H1 (cell line): Measurements from ENCODE around the gene NCOA1. TPM values are rescaled to one million over a fixed set of nuclear protein-coding genes. Genes with fewer than 3 reads are reported as not detected.

Experiments used
- CTCF ChIA-PET: fragments of 300-600 bp; sonication (Branson Sonifier 250); formaldehyde crosslinking; loops from one replicate; lab custom pipeline; 2021; ENCODE audit not compliant: partially characterized antibody; lab: Charles Lee
- POLR2A ChIA-PET: fragments of 300-600 bp; sonication (Branson Sonifier 250); formaldehyde crosslinking; loops from one replicate; lab custom pipeline; 2021; ENCODE audit warnings: inconsistent platforms; ENCODE audit not compliant: partially characterized antibody; lab: Charles Lee
- DNase-seq, 2 experiments: peaks; one replicate each; pipeline versions ENCODE4 v3.0.0 to v3.0.0-alpha.2; 2010 to 2022; ENCODE audit warnings: low spot score in 2 of 2, low read depth in 1 of 2, mixed read lengths in 1 of 2
- FAIRE-seq: peaks from 2 replicates; lab custom pipeline; 2011; peaks lifted over from hg19 to GRCh38; lab: Jason Lieb, UNC
- H2AFZ ChIP-seq: 2 replicates; pipeline ENCODE4 v1.8.1; 2012; ENCODE audit warnings: low read length, inconsistent platforms
- H2AK5ac ChIP-seq: 2 replicates; pipeline ENCODE4 v1.6.1; 2013; ENCODE audit warnings: low read depth, low read length
- H2BK120ac ChIP-seq: replicated peaks from 2 replicates; pipeline ENCODE3; 2013; ENCODE audit warnings: low read depth, low read length, inconsistent platforms
- H2BK12ac ChIP-seq: 2 replicates; pipeline ENCODE4 v1.6.1; 2013; ENCODE audit warnings: low read depth, low read length
- H2BK15ac ChIP-seq: 2 replicates; pipeline ENCODE4 v1.6.1; 2013; ENCODE audit warnings: low read length
- H2BK20ac ChIP-seq: 2 replicates; pipeline ENCODE4 v1.6.1; 2013; ENCODE audit warnings: low read length
- H2BK5ac ChIP-seq: 2 replicates; pipeline ENCODE4 v1.6.1; 2013; ENCODE audit warnings: low read depth, low read length
- H3K14ac ChIP-seq: 2 replicates; pipeline ENCODE4 v1.6.1; 2013; ENCODE audit warnings: inconsistent platforms; ENCODE audit not compliant: insufficient read length
- H3K18ac ChIP-seq: 2 replicates; pipeline ENCODE4 v1.6.1; 2013; ENCODE audit warnings: low read length; ENCODE audit errors: extremely low read depth
- H3K23ac ChIP-seq: 2 replicates; pipeline ENCODE4 v1.6.1; 2013; ENCODE audit warnings: inconsistent platforms; ENCODE audit not compliant: insufficient read length
- H3K23me2 ChIP-seq: 2 replicates; pipeline ENCODE4 v1.6.1; 2013; ENCODE audit warnings: low read depth, low read length
- H3K27ac ChIP-seq: 2 replicates; pipeline ENCODE4 v1.6.1; 2011; ENCODE audit warnings: low read depth, low read length, inconsistent platforms
- H3K27me3 ChIP-seq, 4 experiments: replicated peaks in 1 of 4; 1 replicate in 1 of 4; 2 replicates in 3 of 4; pipeline versions ENCODE4 v1.6.1 to v1.8.1; 2011 to 2013; ENCODE audit warnings: low read length in 3 of 4, mild to moderate bottlenecking in 3 of 4, inconsistent platforms in 2 of 4, mixed read lengths in 2 of 4, moderate library complexity in 1 of 4; ENCODE audit not compliant: control insufficient read depth in 3 of 4, insufficient read depth in 3 of 4; ENCODE audit errors: extremely low read depth in 1 of 4
- H3K36me3 ChIP-seq, 4 experiments: 2 replicates each; pipeline versions ENCODE4 v1.6.1 to v1.8.1; 2011 to 2013; ENCODE audit warnings: mild to moderate bottlenecking in 4 of 4, low read length in 3 of 4, moderate library complexity in 2 of 4, control low read depth in 1 of 4, inconsistent platforms in 1 of 4; ENCODE audit not compliant: insufficient read depth in 4 of 4, control insufficient read depth in 2 of 4
- H3K4ac ChIP-seq: replicated peaks from 2 replicates; pipeline ENCODE3; 2013; ENCODE audit warnings: low read length, low read depth, mixed read lengths, inconsistent platforms; ENCODE audit not compliant: insufficient read length
- H3K4me1 ChIP-seq, 4 experiments: replicated peaks in 1 of 4; 1 replicate in 1 of 4; 2 replicates in 3 of 4; pipeline versions ENCODE4 v1.6.1 to v1.8.1; 2011 to 2013; ENCODE audit warnings: low read length in 3 of 4, inconsistent platforms in 2 of 4, mixed read lengths in 1 of 4; ENCODE audit not compliant: insufficient read depth in 4 of 4, control insufficient read depth in 3 of 4
- H3K4me2 ChIP-seq, 2 experiments: 2 replicates each; pipeline versions ENCODE4 v1.6.1 to v1.8.1; 2011 to 2013; ENCODE audit warnings: low read depth in 2 of 2, low read length in 2 of 2, control low read depth in 1 of 2, inconsistent platforms in 1 of 2, mild to moderate bottlenecking in 1 of 2; ENCODE audit not compliant: insufficient read depth in 1 of 2
- H3K4me3 ChIP-seq, 4 experiments: fragments of 200-600, 300-600 bp in 1 of 4; sonication (generic), shearing (Covaris generic), sonication (Bioruptor Twin) in 1 of 4; 2 replicates each; pipeline versions ENCODE4 v1.5.1 to v1.8.1; 2011 to 2016; ENCODE audit warnings: low read length in 4 of 4, low read depth in 3 of 4, control low read depth in 2 of 4, inconsistent platforms in 2 of 4, mild to moderate bottlenecking in 2 of 4, mixed read lengths in 1 of 4, moderate library complexity in 1 of 4; ENCODE audit not compliant: insufficient read depth in 2 of 4; ENCODE audit errors: extremely low read depth in 1 of 4
- H3K56ac ChIP-seq: replicated peaks from 2 replicates; pipeline ENCODE3; 2013; ENCODE audit warnings: low read depth, mild to moderate bottlenecking, mixed read lengths, low read length, inconsistent platforms; ENCODE audit not compliant: insufficient read length
- H3K79me1 ChIP-seq: 2 replicates; pipeline ENCODE4 v1.6.1; 2013; ENCODE audit warnings: low read depth, low read length, control low read depth
- H3K79me2 ChIP-seq, 2 experiments: 2 replicates each; pipeline versions ENCODE4 v1.6.1 to v1.8.1; 2012 to 2013; ENCODE audit warnings: low read length in 2 of 2, mild to moderate bottlenecking in 2 of 2, inconsistent platforms in 1 of 2; ENCODE audit not compliant: insufficient read depth in 2 of 2, control insufficient read depth in 1 of 2
- H3K9ac ChIP-seq, 4 experiments: replicated peaks in 1 of 4; 1 replicate in 1 of 4; 2 replicates in 3 of 4; pipeline versions ENCODE4 v1.6.1 to v1.8.1; 2011 to 2013; ENCODE audit warnings: low read depth in 3 of 4, low read length in 3 of 4, control low read depth in 2 of 4, mild to moderate bottlenecking in 2 of 4, moderate library complexity in 2 of 4, inconsistent platforms in 1 of 4; ENCODE audit errors: extremely low read depth in 1 of 4
- H3K9me3 ChIP-seq, 2 experiments: 2 replicates each; pipeline versions ENCODE4 v1.6.1 to v1.8.1; 2012 to 2013; ENCODE audit warnings: mild to moderate bottlenecking in 2 of 2, moderate library complexity in 2 of 2, control low read depth in 1 of 2, inconsistent platforms in 1 of 2, low read depth in 1 of 2, low read length in 1 of 2, mixed read lengths in 1 of 2; ENCODE audit not compliant: insufficient read depth in 2 of 2
- H4K20me1 ChIP-seq, 2 experiments: replicated peaks in 1 of 2; 2 replicates each; pipeline versions ENCODE3 to v1.8.1; 2011 to 2013; ENCODE audit warnings: inconsistent platforms in 2 of 2, low read length in 2 of 2, mild to moderate bottlenecking in 1 of 2; ENCODE audit not compliant: insufficient read depth in 2 of 2, control insufficient read depth in 1 of 2
- H4K5ac ChIP-seq: 2 replicates; pipeline ENCODE4 v1.6.1; 2013; ENCODE audit warnings: low read length, low read depth, mixed read lengths, inconsistent platforms; ENCODE audit not compliant: insufficient read length
- H4K8ac ChIP-seq: 2 replicates; pipeline ENCODE4 v1.8.0; 2013; ENCODE audit warnings: mild to moderate bottlenecking, moderate library complexity, low read length, inconsistent platforms; ENCODE audit not compliant: insufficient read depth; ENCODE audit errors: extremely low read depth
- H4K91ac ChIP-seq: replicated peaks from 2 replicates; pipeline ENCODE3; 2013; ENCODE audit warnings: low read length, mixed read lengths, inconsistent platforms; ENCODE audit not compliant: insufficient read length
- BRCA1 ChIP-seq: IDR thresholded peaks from 2 replicates; pipeline ENCODE4 v1.6.1; 2012; ENCODE audit warnings: low read depth, low read length, improper control_type of control experiment
- CHD2 ChIP-seq: IDR thresholded peaks from 2 replicates; pipeline ENCODE4 v1.6.1; 2012; ENCODE audit warnings: low read length, improper control_type of control experiment
- EP300 ChIP-seq, 2 experiments: IDR thresholded peaks; 1 replicate in 1 of 2; 2 replicates in 1 of 2; pipeline ENCODE4 v1.6.1; 2011 to 2012; ENCODE audit warnings: low read depth in 2 of 2, low read length in 2 of 2, mild to moderate bottlenecking in 2 of 2, borderline replicate concordance in 1 of 2, inconsistent platforms in 1 of 2, moderate library complexity in 1 of 2
- WGBS, 2 experiments: shearing (Covaris generic) in 1 of 2; methylation state at CpG; one replicate each; pipeline versions ENCODE4 v1.1.6 to v1.1.7; 2013 to 2015; ENCODE audit warnings: low lambda C conversion rate in 2 of 2, mixed read lengths in 2 of 2, inconsistent platforms in 1 of 2, low coverage in 1 of 2, missing lambda C conversion rate in 1 of 2; ENCODE audit not compliant: insufficient replicate concordance in 2 of 2, insufficient coverage in 1 of 2, insufficient read length in 1 of 2; ENCODE audit errors: extremely low coverage in 1 of 2, missing lambda C conversion rate in 1 of 2; 5-methylcytosine and 5-hydroxymethylcytosine counted together
- polyA plus RNA-seq, 7 experiments: library from polyadenylated mRNA; depleted of rRNA in 3 of 7; stranded (reverse) in 5 of 7; unstranded in 2 of 7; fragments of >200 nt in 5 of 7; fragments of 200-250 nt in 2 of 7; gene quantifications; 1 replicate in 5 of 7; 2 replicates in 1 of 7; 4 replicates in 1 of 7; pipeline versions ENCODE4 v1.2.1 to v1.2.3, GENCODE V29; 2011 to 2013; ENCODE audit warnings: missing spikeins in 2 of 7, mixed read lengths in 2 of 7
- total RNA-seq: library from RNA; stranded (reverse); fragmentation: NEBNext Ultra II Directional; extraction: Animal tissue kit (Norgen Biotek cat#: 25700); gene quantifications from 2 replicates; pipeline ENCODE4 v1.2.1, GENCODE V29; 2021

Gene NCOA1
- total and polyA plus RNA-seq, 2 of the 8 experiments (the other 6 are each of a cell fraction or from before 2014, with no cell fraction given), result 12.8 to 17.9 TPM

DNA sequence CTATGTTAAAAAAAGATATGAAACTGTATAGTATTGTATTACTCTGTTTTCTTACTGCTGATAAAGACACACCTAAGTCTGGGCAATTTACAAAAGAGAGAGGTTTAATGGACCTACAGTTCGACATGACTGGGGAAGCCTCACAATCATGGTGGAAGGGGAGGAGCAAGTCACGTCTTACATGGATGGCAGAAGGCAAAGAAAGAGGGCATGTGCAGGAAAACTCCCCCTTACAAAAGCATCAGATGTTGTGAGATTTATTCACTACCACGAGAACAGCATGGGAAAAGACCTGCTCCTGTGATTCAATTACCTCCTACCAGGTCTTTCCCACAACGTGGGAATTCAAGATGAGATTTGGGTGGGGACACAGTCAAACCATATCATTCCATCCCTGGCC is 57.0 kb downstream of the NCOA1 start:
- no peak overlapping the region for H4K91ac ChIP-seq
- no peaks in the 10 kb centered on the region; a peak in 1 of 4 replicates for H3K79me2 ChIP-seq
- no peak overlapping the region for H3K9ac ChIP-seq
- H2BK5ac ChIP-seq, result no peak overlapping the region
- H3K4me2 ChIP-seq, result no peak overlapping the region
- no peaks in the 10 kb centered on the region for H4K20me1 ChIP-seq
- FAIRE-seq (no peak), DNase-seq (no peak)
- H3K4me3 ChIP-seq, result no peak overlapping the region
- no peaks in the 10 kb centered on the region for H3K4me1 ChIP-seq
- H2AFZ ChIP-seq, result no peak overlapping the region
- no peak overlapping the region for H3K18ac ChIP-seq
- peaks cover 6 to 7% of the 10 kb centered on the region in 2 experiments; a peak in 2 of 4 replicates for H3K9me3 ChIP-seq
- ChIA-PET POLR2A (interaction anchor here (0.6 kb wide), 1 partner anchor 424 kb away, joined by 5 read pairs; no protein-coding TSS in a partner anchor), CTCF (interaction anchor here (0.7 kb wide), 1 partner anchor 14 kb away, joined by 5 read pairs; no protein-coding TSS in a partner anchor)
- H3K23me2 ChIP-seq, result no peaks in the 10 kb centered on the region
- no peak overlapping the region for H4K5ac ChIP-seq
- no peak overlapping the region for H3K56ac ChIP-seq
- no peaks in the 10 kb centered on the region for H3K27me3 ChIP-seq
- H3K4ac ChIP-seq, result no peak overlapping the region
- H2AK5ac ChIP-seq, result no peak overlapping the region
- no peak overlapping the region for H2BK120ac ChIP-seq
- H2BK15ac ChIP-seq, result no peak overlapping the region
- no peak overlapping the region for H4K8ac ChIP-seq
- no peak overlapping the region for H3K23ac ChIP-seq
- no peak overlapping the region for H3K14ac ChIP-seq
- H2BK20ac ChIP-seq, result no peak overlapping the region
- no peak overlapping the region for H2BK12ac ChIP-seq
- TF ChIP-seq EP300 (IDR thresholded peaks at IDR 0.05; ENCODE audit: borderline replicate concordance in 1 of 2, low read depth in 2 of 2, low read length in 2 of 2) (no peak), BRCA1 (no peak), CHD2 (no peak)
- 89% methylated on average over 4 of the region's 4 CpGs; no CpG with 5 or more reads in 1 of the 2 experiments for WGBS, 2 experiments
- H3K27ac ChIP-seq, result no peak overlapping the region
- H3K79me1 ChIP-seq, result no peaks in the 10 kb centered on the region
- no peaks in the 10 kb centered on the region for H3K36me3 ChIP-seq
